Muscle layer of colon (tissue), 2 donors: ENCODE measurements around the gene SLC25A38.

Experiments used
- H3K27ac ChIP-seq: one replicate; pipeline ENCODE4 v1.7.0; 2013; ENCODE audit warnings: low read depth, mild to moderate bottlenecking, low read length, moderate library complexity
- H3K27me3 ChIP-seq, 2 donors: one replicate each; pipeline ENCODE4 v1.7.0; 2013; ENCODE audit warnings: low read length in 2 of 2, mild to moderate bottlenecking in 2 of 2; ENCODE audit not compliant: insufficient read depth in 2 of 2, control insufficient read depth in 1 of 2
- H3K36me3 ChIP-seq: one replicate; pipeline ENCODE4 v1.7.0; 2013; ENCODE audit warnings: mild to moderate bottlenecking, low read length; ENCODE audit not compliant: insufficient read depth
- H3K4me1 ChIP-seq: one replicate; pipeline ENCODE4 v1.7.0; 2013; ENCODE audit warnings: mild to moderate bottlenecking, low read length; ENCODE audit not compliant: insufficient read depth
- H3K4me3 ChIP-seq, 2 donors: one replicate each; pipeline ENCODE4 v1.7.0; 2013; ENCODE audit warnings: low read length in 2 of 2, low read depth in 1 of 2, mild to moderate bottlenecking in 1 of 2, moderate library complexity in 1 of 2
- H3K9ac ChIP-seq: one replicate; pipeline ENCODE4 v1.7.0; 2013; ENCODE audit warnings: low read length
- H3K9me3 ChIP-seq: one replicate; pipeline ENCODE4 v1.7.0; 2013; ENCODE audit warnings: mild to moderate bottlenecking, low read length
- donor health status: abdominal sarcoma.
- donor health status: Adenocarcinoma of cecum.

The SLC25A38 gene

GRCh38 chr3:39378957-39379777 lies 4.0 kb upstream of the SLC25A38 start:
- H3K9me3 ChIP-seq = no peaks in the 10 kb centered on the region
- no peak overlapping the region for H3K4me3 ChIP-seq
- H3K27ac ChIP-seq = no peak overlapping the region
- H3K9ac ChIP-seq = no peak overlapping the region
- H3K27me3 ChIP-seq = no peaks in the 10 kb centered on the region
- H3K4me1 ChIP-seq = peaks cover 6% of the 10 kb centered on the region
- no peaks in the 10 kb centered on the region for H3K36me3 ChIP-seq

DNA sequence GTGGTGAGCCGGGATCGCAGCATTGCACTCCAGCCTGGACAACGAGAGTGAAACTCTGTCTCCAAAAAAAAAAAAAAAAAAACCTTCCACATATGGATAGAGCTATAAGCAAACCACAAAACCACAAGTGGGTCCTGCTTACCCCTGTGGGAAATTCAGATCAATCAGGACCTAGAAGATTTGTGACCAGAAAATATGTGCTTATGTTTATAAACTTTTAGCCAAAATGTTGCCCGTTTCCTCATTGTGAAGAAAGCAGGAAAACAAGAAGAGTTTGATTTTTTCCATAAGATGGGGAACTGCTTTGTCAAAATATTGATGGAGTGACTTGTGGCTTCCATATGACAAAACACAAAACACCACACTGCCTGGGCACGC lies 3.4 kb upstream of the SLC25A38 start:
- Histone ChIP-seq H3K27me3 (no peaks in the 10 kb centered on the region), H3K4me3 (no peak overlapping the region), H3K9ac (no peak overlapping the region), H3K9me3 (no peaks in the 10 kb centered on the region), H3K27ac (no peak overlapping the region), H3K4me1 (peaks cover 9% of the 10 kb centered on the region), H3K36me3 (no peaks in the 10 kb centered on the region)

DNA sequence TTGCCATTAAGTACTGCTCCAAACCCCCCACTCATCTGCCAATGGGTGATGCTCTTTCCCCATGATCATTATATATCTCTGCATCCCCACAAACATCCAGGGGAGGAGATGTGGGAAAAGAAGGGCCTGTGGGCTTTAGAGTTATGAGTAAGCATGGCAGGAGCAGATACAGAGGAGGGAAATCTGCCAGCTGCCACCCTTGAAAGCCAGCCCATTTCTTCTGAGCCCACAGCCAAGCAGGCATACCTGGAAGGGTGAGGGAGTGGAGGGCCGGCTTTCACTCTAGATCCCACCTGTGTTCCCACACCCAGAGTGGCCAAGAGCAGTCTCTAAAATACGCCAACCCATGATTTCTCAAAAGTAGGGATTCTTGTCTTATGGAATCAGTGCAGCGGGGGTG lies 1.7 kb upstream of the SLC25A38 start:
- Histone ChIP-seq H3K9ac (no peak overlapping the region), H3K4me1 (peaks cover 11% of the 10 kb centered on the region)

DNA sequence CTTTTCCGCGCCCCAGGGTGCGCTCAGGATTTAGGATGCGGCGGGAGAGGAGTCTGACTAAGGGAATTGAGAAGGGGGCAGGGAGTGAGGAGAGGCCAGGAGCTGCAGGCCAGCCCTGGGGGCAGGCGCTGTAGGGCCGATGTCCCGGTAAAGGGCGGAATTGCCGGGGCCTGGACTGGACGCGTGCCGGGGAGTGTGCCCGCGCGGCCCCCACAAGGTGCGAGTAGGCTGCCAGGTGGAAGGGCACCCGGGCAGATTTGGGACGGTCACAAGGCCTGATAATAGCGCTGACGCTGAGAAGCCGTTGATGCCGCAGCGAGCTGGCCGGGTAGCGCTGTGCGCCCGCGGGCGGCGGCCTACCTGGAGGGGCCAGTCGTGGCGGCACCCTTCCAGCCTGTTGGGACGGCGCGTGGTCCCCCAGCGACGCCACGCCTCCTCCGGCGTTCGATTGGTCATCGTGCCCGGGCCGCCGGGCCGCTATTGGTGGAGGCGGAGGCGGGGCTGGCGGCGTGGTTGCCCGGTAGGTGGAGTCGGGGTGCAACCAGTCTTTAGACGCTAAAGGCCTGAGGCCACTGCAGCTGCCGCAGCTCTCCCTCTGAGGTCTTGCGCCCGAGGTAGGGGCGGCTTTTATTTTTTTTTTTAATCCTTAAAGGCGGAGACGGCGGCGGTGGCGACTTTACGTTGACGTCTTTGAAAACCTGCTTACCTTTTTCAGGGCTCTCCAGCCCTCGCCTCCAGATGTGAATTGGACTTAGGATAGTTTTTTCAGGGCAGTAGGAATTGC lies 903 bp downstream of the SLC25A38 start:
- H3K4me3 ChIP-seq = peak overlapping the region; percentile 63 to 96
- H3K36me3 ChIP-seq = no peaks in the 10 kb centered on the region
- no peaks in the 10 kb centered on the region for H3K9me3 ChIP-seq
- peak overlapping the region; percentile 85 for H3K27ac ChIP-seq
- no peaks in the 10 kb centered on the region for H3K27me3 ChIP-seq
- peaks cover 11% of the 10 kb centered on the region for H3K4me1 ChIP-seq
- H3K9ac ChIP-seq = peak overlapping the region; percentile 70

More for the DNA sequence above, 1.7 kb upstream of the SLC25A38 start:
- no peak overlapping the region for H3K27ac ChIP-seq
- no peaks in the 10 kb centered on the region for H3K9me3 ChIP-seq
- H3K4me3 ChIP-seq = no peak overlapping the region
- H3K36me3 ChIP-seq = no peaks in the 10 kb centered on the region
- no peaks in the 10 kb centered on the region for H3K27me3 ChIP-seq

DNA sequence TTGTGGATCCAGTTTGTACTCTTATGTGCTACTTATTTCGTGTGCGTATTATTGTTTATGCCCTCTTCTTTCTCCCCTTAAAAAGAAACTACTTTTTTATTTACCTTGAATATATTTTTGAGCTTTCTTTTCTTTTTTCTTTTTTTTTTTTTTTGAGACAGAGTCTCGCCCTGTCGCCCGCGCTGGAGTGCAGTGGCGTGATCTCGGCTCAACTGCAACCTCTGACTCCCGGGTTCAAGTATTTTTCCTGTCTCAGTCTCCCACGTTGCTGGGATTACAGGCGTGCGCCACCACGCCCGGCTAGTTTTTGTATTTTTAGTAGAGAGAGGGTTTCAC lies 1.5 kb downstream of the SLC25A38 start:
- Histone ChIP-seq H3K36me3 (no peaks in the 10 kb centered on the region), H3K9ac (no peak overlapping the region), H3K9me3 (no peaks in the 10 kb centered on the region), H3K4me1 (peaks cover 11% of the 10 kb centered on the region), H3K27ac (no peak overlapping the region), H3K27me3 (no peaks in the 10 kb centered on the region), H3K4me3 (peak overlapping the region in 1 of 2 donors; percentile 96)

- H3K4me1 ChIP-seq = peaks cover 11% of the 10 kb centered on the region
- no peak overlapping the region for H3K4me3 ChIP-seq
- H3K27me3 ChIP-seq = no peaks in the 10 kb centered on the region
- peaks cover 4% of the 10 kb centered on the region for H3K36me3 ChIP-seq
- no peak overlapping the region for H3K9ac ChIP-seq
- H3K27ac ChIP-seq = no peak overlapping the region
- no peaks in the 10 kb centered on the region for H3K9me3 ChIP-seq
Measured at GRCh38 chr3:39385456-39386090, 2.4 kb downstream of the SLC25A38 start.

- Histone ChIP-seq H3K4me3 (no peak overlapping the region), H3K27me3 (no peaks in the 10 kb centered on the region), H3K36me3 (peaks cover 11% of the 10 kb centered on the region), H3K4me1 (peaks cover 11% of the 10 kb centered on the region), H3K9ac (no peak overlapping the region), H3K27ac (no peak overlapping the region), H3K9me3 (no peaks in the 10 kb centered on the region)
Measured at GRCh38 chr3:39386318-39386717, 3.1 kb downstream of the SLC25A38 start.

- Histone ChIP-seq H3K27ac (no peak overlapping the region), H3K4me1 (peaks cover 8% of the 10 kb centered on the region), H3K9me3 (no peaks in the 10 kb centered on the region), H3K4me3 (no peak overlapping the region), H3K9ac (no peak overlapping the region), H3K27me3 (no peaks in the 10 kb centered on the region), H3K36me3 (peaks cover 21% of the 10 kb centered on the region)
Measured at GRCh38 chr3:39387411-39387975, 4.3 kb downstream of the SLC25A38 start.

- H3K4me1 ChIP-seq = peaks cover 5% of the 10 kb centered on the region
- H3K4me3 ChIP-seq = no peak overlapping the region
- H3K36me3 ChIP-seq = peaks cover 26% of the 10 kb centered on the region
- no peak overlapping the region for H3K9ac ChIP-seq
- H3K9me3 ChIP-seq = no peaks in the 10 kb centered on the region
- H3K27ac ChIP-seq = no peak overlapping the region
- H3K27me3 ChIP-seq = no peaks in the 10 kb centered on the region
Measured at GRCh38 chr3:39388153-39388552, 5.0 kb downstream of the SLC25A38 start.

DNA sequence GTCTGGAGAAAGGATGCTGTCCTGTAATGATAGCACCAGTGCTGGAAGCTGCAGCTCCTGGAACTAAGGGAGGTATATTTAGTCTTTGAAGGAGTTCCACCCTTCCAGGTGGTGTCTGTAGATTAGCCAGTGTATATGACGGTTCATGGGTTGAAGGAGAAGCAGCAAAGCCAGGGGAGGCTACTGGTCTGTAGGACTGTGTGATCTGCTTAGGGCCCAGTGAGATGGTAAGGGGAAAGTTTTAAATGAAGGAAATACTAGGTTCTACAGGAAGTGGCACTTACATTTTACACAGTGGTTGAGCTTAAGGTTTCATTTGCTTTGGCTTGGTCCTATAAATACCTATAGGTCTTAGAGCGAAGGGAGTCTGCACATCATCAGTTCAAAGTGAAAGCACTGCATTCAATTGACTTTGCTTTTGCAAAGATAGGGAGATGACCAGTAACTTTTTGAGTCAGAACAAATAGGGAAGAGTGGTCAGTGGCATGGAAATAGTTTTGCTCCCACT lies 5.6 kb downstream of the SLC25A38 start:
- no peaks in the 10 kb centered on the region for H3K27me3 ChIP-seq
- peaks cover 32% of the 10 kb centered on the region for H3K36me3 ChIP-seq
- peaks cover 5% of the 10 kb centered on the region for H3K4me1 ChIP-seq
- no peak overlapping the region for H3K9ac ChIP-seq
- H3K9me3 ChIP-seq = no peaks in the 10 kb centered on the region
- no peak overlapping the region for H3K4me3 ChIP-seq
- no peak overlapping the region for H3K27ac ChIP-seq

DNA sequence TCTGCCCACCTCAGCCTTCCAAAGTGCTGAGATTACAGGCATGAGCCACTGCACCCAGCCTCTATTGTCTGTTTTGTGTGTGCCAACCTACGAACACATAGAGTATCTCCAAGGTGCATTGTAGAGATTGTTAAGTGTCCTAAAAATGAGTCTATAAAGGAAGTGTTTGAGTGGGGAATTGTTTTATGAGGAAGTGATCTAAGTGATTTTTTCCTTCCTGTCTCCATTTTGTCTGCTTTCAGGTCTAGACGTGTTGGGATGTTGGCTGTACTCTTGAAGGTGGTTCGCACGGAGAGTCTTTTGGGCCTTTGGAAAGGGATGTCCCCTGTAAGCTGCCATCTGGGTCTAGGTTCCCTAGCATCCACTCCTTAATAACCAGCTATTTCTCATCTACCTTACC lies 7.0 kb downstream of the SLC25A38 start:
- H3K27me3 ChIP-seq = no peaks in the 10 kb centered on the region
- H3K4me3 ChIP-seq = no peak overlapping the region
- H3K27ac ChIP-seq = no peak overlapping the region
- H3K36me3 ChIP-seq = peaks cover 44% of the 10 kb centered on the region
- H3K4me1 ChIP-seq = no peaks in the 10 kb centered on the region
- H3K9me3 ChIP-seq = no peaks in the 10 kb centered on the region
- H3K9ac ChIP-seq = no peak overlapping the region
